H9 (cell line): ENCODE data around the gene VRK3. TPM values are rescaled to one million over a fixed set of nuclear protein-coding genes. Genes with fewer than 3 reads are reported as not detected.

Experiments
- DNase-seq: peaks from one replicate; pipeline ENCODE4 v3.0.0-alpha.2; 2017
- H2AFZ ChIP-seq: one replicate; pipeline ENCODE4 v1.6.1; 2013; ENCODE audit warnings: mild to moderate bottlenecking, low read length, control low read depth, moderate library complexity
- H2AK5ac ChIP-seq: 2 replicates; pipeline ENCODE4 v1.6.1; 2013; ENCODE audit warnings: low read length, control low read depth, mixed read lengths; ENCODE audit not compliant: insufficient read length
- H2BK120ac ChIP-seq: one replicate; pipeline ENCODE4 v1.6.1; 2013; ENCODE audit warnings: low read depth, mild to moderate bottlenecking, low read length, control low read depth, inconsistent platforms; ENCODE audit not compliant: poor library complexity, severe bottlenecking
- H2BK12ac ChIP-seq: 2 replicates; pipeline ENCODE4 v1.6.1; 2013; ENCODE audit warnings: low read length, control low read depth, mixed read lengths, low read depth; ENCODE audit not compliant: insufficient read length
- H2BK15ac ChIP-seq: 2 replicates; pipeline ENCODE4 v1.6.1; 2013; ENCODE audit warnings: low read depth, low read length, control low read depth
- H2BK20ac ChIP-seq: one replicate; pipeline ENCODE4 v1.6.1; 2013; ENCODE audit warnings: low read depth, mild to moderate bottlenecking, low read length, control low read depth, inconsistent platforms; ENCODE audit not compliant: poor library complexity, severe bottlenecking
- H2BK5ac ChIP-seq: 2 replicates; pipeline ENCODE4 v1.6.1; 2013; ENCODE audit warnings: low read length, control low read depth, mixed read lengths; ENCODE audit not compliant: insufficient read length
- H3K14ac ChIP-seq: 2 replicates; pipeline ENCODE4 v1.6.1; 2013; ENCODE audit warnings: low read length, control low read depth; ENCODE audit not compliant: insufficient read depth
- H3K18ac ChIP-seq: 2 replicates; pipeline ENCODE4 v1.6.1; 2013; ENCODE audit warnings: low read depth, mild to moderate bottlenecking, mixed read lengths, low read length, control low read depth; ENCODE audit not compliant: insufficient read length
- H3K23ac ChIP-seq: 2 replicates; pipeline ENCODE4 v1.6.1; 2013; ENCODE audit warnings: low read length, control low read depth, mixed read lengths, low read depth; ENCODE audit not compliant: insufficient read length
- H3K23me2 ChIP-seq: 2 replicates; pipeline ENCODE4 v1.6.1; 2013; ENCODE audit warnings: low read depth, mild to moderate bottlenecking, mixed read lengths, low read length, control low read depth; ENCODE audit not compliant: insufficient read length, poor library complexity, severe bottlenecking
- H3K27ac ChIP-seq: 2 replicates; pipeline ENCODE4 v1.5.1; 2013; ENCODE audit warnings: low read length, control low read depth, mixed read lengths, low read depth; ENCODE audit not compliant: insufficient read length
- H3K27me3 ChIP-seq: 2 replicates; pipeline ENCODE4 v1.6.1; 2013; ENCODE audit warnings: low read length, control low read depth, inconsistent platforms; ENCODE audit not compliant: insufficient read depth
- H3K4ac ChIP-seq: 2 replicates; pipeline ENCODE4 v1.6.1; 2013; ENCODE audit warnings: low read depth, mild to moderate bottlenecking, control low read depth, inconsistent platforms, low read length, moderate library complexity
- H3K4me1 ChIP-seq: 2 replicates; pipeline ENCODE4 v1.6.1; 2013; ENCODE audit warnings: low read length, control low read depth, inconsistent platforms; ENCODE audit not compliant: insufficient read depth
- H3K4me2 ChIP-seq: 2 replicates; pipeline ENCODE4 v1.6.1; 2013; ENCODE audit warnings: low read length, control low read depth, mixed read lengths; ENCODE audit not compliant: insufficient read length, insufficient read depth
- H3K56ac ChIP-seq: 2 replicates; pipeline ENCODE4 v1.6.1; 2013; ENCODE audit warnings: low read depth, mild to moderate bottlenecking, mixed read lengths, low read length, control low read depth; ENCODE audit not compliant: insufficient read length
- H3K79me1 ChIP-seq: 2 replicates; pipeline ENCODE4 v1.6.1; 2013; ENCODE audit warnings: low read depth, mild to moderate bottlenecking, moderate library complexity, low read length, control low read depth, inconsistent platforms; ENCODE audit not compliant: insufficient read depth, poor library complexity, severe bottlenecking
- H3K79me2 ChIP-seq: 2 replicates; pipeline ENCODE4 v1.6.1; 2013; ENCODE audit warnings: low read length, control low read depth, inconsistent platforms; ENCODE audit not compliant: insufficient read depth
- H3K9ac ChIP-seq: 2 replicates; pipeline ENCODE4 v1.6.1; 2013; ENCODE audit warnings: low read length, control low read depth, mixed read lengths; ENCODE audit not compliant: insufficient read length; ENCODE audit errors: extremely low read depth
- H3K9me3 ChIP-seq: one replicate; pipeline ENCODE4 v1.6.1; 2013; ENCODE audit warnings: low read depth, low read length, inconsistent platforms; ENCODE audit not compliant: control insufficient read depth
- H3T11ph ChIP-seq: one replicate; pipeline ENCODE4 v1.6.1; 2013; ENCODE audit warnings: mild to moderate bottlenecking, low read length, control low read depth, inconsistent platforms
- H4K20me1 ChIP-seq: one replicate; pipeline ENCODE4 v1.6.1; 2013; ENCODE audit not compliant: control insufficient read depth, insufficient read length, insufficient read depth
- H4K5ac ChIP-seq: 2 replicates; pipeline ENCODE4 v1.6.1; 2013; ENCODE audit warnings: low read depth, mild to moderate bottlenecking, mixed read lengths, low read length, control low read depth; ENCODE audit not compliant: insufficient read length
- H4K8ac ChIP-seq: replicated peaks from 2 replicates; pipeline ENCODE4 v1.6.1; 2013; ENCODE audit warnings: low read length, control low read depth, mixed read lengths, low read depth; ENCODE audit not compliant: insufficient read length
- H4K91ac ChIP-seq: 2 replicates; pipeline ENCODE4 v1.6.1; 2013; ENCODE audit warnings: low read depth, mild to moderate bottlenecking, moderate library complexity, mixed read lengths, low read length, control low read depth; ENCODE audit not compliant: insufficient read length
- H3K27ac Mint-ChIP-seq, 3 experiments: 2 replicates in 2 of 3; 3 replicates in 1 of 3; pipeline ENCODE4 v1.8.0; 2020 to 2021; ENCODE audit warnings: mixed read lengths in 3 of 3, mild to moderate bottlenecking in 1 of 3, moderate library complexity in 1 of 3
- H3K27me3 Mint-ChIP-seq: 2 replicates; pipeline ENCODE4 v1.8.0; 2021; ENCODE audit warnings: low read depth, mild to moderate bottlenecking, moderate library complexity, mixed read lengths
- H3K36me3 Mint-ChIP-seq, 3 experiments: 2 replicates in 2 of 3; 3 replicates in 1 of 3; pipeline ENCODE4 v1.8.0; 2020 to 2021; ENCODE audit warnings: low read depth in 3 of 3, mixed read lengths in 3 of 3; ENCODE audit not compliant: insufficient read depth in 1 of 3
- H3K4me1 Mint-ChIP-seq, 2 experiments: 2 replicates each; pipeline ENCODE4 v1.8.0; 2020; ENCODE audit warnings: mixed read lengths in 2 of 2
- H3K4me3 Mint-ChIP-seq, 2 experiments: 2 replicates in 1 of 2; 3 replicates in 1 of 2; pipeline ENCODE4 v1.8.0; 2020 to 2021; ENCODE audit warnings: mild to moderate bottlenecking in 2 of 2, mixed read lengths in 2 of 2, moderate library complexity in 1 of 2
- H3K9me3 Mint-ChIP-seq, 2 experiments: 2 replicates in 1 of 2; 3 replicates in 1 of 2; pipeline ENCODE4 v1.8.0; 2020; ENCODE audit warnings: mild to moderate bottlenecking in 2 of 2, mixed read lengths in 2 of 2, moderate library complexity in 1 of 2
- CTCF ChIP-seq: fragments of 200-600 bp; sonication (generic); conservative IDR thresholded peaks from 3 replicates; pipeline ENCODE4 v1.8.0; 2021; ENCODE audit warnings: antibody characterized with exemption, mild to moderate bottlenecking
- WGBS: extraction: QIAGEN DNeasy Blood & Tissue Kit; methylation state at CpG from one replicate; pipeline ENCODE4 v1.1.7; 2013; ENCODE audit warnings: missing lambda C conversion rate, low lambda C conversion rate, mixed read lengths; ENCODE audit not compliant: insufficient read length; ENCODE audit errors: extremely low coverage; 5-methylcytosine and 5-hydroxymethylcytosine counted together
- total RNA-seq: library from RNA; stranded (reverse); gene quantifications from 2 replicates; pipeline ENCODE4 v1.2.1, GENCODE V29; 2021

The VRK3 gene
- total RNA-seq, 1 experiment from 2014 or later, result 33.5 TPM

DNA sequence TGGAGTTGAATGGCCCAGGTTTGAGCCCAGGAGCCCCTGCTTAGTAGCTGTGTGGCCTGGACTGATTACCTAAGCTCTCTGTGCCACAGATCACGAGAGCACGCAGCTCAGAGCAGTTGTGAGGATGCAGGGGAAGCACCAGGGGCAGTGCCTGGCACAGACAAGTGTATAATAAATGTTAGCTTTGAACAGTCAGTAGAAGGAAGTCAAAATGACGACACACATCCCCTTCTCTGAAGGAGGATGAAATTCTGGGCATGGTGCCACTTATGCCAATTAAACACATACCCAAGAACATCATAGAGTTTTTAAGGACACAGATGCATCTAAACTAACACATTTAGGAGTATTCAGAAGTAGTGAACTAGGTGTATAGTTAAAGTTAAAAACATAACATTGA is 39.3 kb downstream of the VRK3 start:
- Histone ChIP-seq H3K79me2 (no peaks in the 10 kb centered on the region), H3T11ph (no peak overlapping the region), H3K18ac (no peak overlapping the region), H2AK5ac (no peak overlapping the region), H3K4me2 (no peak overlapping the region), H3K4ac (no peak overlapping the region), H3K9ac (no peak overlapping the region), H4K8ac (no peak overlapping the region), H2BK12ac (no peak overlapping the region), H2BK15ac (no peak overlapping the region), H3K23me2 (no peaks in the 10 kb centered on the region), H2BK120ac (no peak overlapping the region), H2AFZ (no peak overlapping the region), H3K23ac (no peak overlapping the region), H4K5ac (no peak overlapping the region), H3K56ac (no peak overlapping the region), H3K9me3 (no peaks in the 10 kb centered on the region), H3K14ac (no peak overlapping the region), H3K27ac (no peak overlapping the region), H3K79me1 (no peaks in the 10 kb centered on the region), H3K27me3 (no peaks in the 10 kb centered on the region), H4K91ac (no peak overlapping the region), H2BK5ac (no peak overlapping the region), H4K20me1 (peaks cover 2% of the 10 kb centered on the region), H3K4me1 (no peaks in the 10 kb centered on the region), H2BK20ac (no peak overlapping the region)
- no peak for TF ChIP-seq CTCF
- H3K9me3 Mint-ChIP-seq, result no peaks in the 10 kb centered on the region; a peak in 1 of 5 replicates
- no peaks in the 10 kb centered on the region; the same call in 1 of the 2 replicates for H3K27me3 Mint-ChIP-seq
- WGBS, result no CpG with 5 or more reads among the region's 3 CpGs
- no peak overlapping the region for H3K27ac Mint-ChIP-seq
- peaks cover 0 to 6% (median 6%) of the 10 kb centered on the region in 3 experiments; a peak in 3 of 7 replicates for H3K36me3 Mint-ChIP-seq
- no peak overlapping the region for H3K4me3 Mint-ChIP-seq
- DNase-seq, result no peak
- peaks cover 0 to 4% of the 10 kb centered on the region in 2 experiments; a peak in 2 of 4 replicates for H3K4me1 Mint-ChIP-seq
